HG03066 (cell line): ENCODE measurements around the gene RING1.
A peak's percentile ranks its signal among the peaks of the same experiment; 100 is the strongest.

ENCODE experiments used
- ATAC-seq: cut with Tn5 transposase; IDR thresholded peaks from one replicate; pipeline ENCODE4 v1.9.1; 2021; ENCODE audit warnings: low read depth; ENCODE audit not compliant: unreplicated experiment

The RING1 gene

DNA sequence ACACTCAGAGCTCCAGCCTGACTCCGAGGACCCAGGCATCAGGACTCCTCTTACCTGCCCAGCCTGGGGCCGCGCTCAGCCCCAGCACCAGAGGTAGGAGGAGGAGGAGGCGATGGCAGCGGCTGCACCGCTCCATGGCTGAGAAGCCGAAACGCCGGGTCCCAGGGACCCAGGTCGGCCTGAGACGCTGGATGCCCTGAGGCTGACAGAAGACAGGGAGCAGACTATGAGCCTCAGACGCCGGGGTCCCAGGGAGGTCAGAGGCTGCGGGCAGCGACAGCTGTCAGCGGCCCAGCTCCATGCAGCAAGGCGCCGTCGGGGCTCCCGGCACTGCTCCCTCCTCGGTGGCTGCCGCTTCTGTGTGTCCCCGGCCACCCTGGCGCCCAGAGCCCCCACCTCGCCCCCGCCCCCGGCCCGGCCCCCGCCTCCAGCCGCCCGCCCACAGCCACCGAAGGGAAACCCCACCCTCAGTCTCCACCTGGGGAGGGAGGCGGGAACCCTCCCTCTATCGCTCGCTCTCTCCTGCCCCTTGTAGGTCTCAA is 16.1 kb upstream of the RING1 start, which contains the start of gene COL11A2:
COL11A2 (minus strand) TSS at position 363 of the 542 bp plus-strand sequence; CDS start at position 136, 227 bp downstream.
- no peak for ATAC-seq

DNA sequence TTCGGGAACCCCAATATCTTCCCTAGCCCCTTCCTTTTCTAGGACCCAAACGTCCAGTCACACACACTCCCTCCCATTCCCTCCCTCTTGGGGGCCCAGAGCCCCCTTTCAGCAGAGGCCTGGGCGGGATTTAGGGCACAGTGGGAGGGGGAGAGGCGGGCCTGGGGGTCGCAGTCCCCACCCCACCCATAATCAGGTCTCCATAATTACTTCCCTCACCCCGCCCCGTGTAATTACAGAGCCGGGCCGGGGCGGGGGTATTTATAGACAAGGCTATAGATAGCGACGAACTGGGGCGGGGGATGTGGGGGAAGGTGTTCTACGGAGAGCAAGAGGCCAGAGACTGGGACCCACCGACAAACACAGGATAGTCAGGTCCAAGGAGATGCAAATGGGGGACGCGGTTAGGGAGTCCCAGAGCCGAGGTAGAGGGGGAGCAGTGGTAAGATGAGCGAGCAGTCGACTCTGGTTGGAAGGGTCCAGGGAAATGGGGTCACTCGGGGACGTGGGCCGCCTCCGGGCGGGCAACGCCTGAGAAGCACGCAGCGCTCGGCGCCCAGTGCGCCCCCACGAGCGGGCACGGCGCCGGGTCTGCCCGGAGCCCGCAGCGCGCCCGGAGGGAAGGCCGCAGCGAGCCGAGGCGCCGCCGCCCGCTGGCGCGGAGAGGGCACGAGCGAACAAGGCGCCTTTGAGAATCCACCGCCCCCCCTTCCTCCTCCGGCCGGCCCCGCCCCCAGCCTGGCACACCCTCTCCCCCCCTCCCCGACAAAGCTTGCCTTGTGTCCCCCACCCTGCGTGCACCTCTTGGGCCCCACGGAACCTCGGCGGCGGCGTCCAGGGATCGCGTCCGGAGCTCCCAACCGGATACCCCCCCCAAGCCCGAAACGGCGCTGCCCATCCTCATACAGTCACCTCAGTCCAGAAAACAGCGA is 15.4 kb upstream of the RING1 start:
- no peak for ATAC-seq

- ATAC-seq: no peak
Observed at GRCh38 chr6:33193619-33194018, 14.7 kb upstream of the RING1 start.

GRCh38 chr6:33194431-33194979 is 13.8 kb upstream of the RING1 start:
- no peak for ATAC-seq

- ATAC-seq: no peak
Observed at GRCh38 chr6:33195304-33196165, 12.8 kb upstream of the RING1 start.

DNA sequence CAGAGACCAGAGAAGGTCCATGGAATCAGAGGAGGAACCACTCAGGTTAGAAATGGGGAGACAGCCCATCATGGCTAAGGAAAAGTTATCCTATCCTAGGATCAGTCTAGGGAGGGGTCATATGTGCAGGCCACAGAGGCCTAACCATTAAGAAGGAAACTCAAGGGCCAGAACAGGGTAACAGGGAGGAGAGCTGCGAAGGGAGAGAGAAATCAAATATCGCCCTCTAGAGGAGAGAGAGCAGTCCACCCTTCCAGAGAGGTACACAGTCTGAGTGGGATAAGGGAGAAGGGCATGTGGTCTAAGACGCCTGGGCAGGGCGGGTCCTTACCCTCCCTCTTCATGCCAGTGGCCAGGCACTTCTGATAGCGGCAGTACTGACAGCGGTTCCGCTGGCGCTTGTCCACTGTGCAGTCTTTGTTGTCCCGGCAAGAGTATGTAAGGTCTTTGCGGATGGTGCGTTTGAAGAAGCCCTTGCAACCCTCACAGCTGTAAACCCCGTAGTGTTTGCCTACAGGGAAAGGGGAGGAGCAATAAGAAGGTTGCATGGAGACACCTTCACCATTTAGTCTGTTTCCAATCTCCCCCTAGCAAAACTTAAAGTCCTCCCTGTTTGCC is 10.8 kb upstream of the RING1 start:
- ATAC-seq: no peak

GRCh38 chr6:33198159-33198852 is 10.0 kb upstream of the RING1 start:
- no peak for ATAC-seq

DNA sequence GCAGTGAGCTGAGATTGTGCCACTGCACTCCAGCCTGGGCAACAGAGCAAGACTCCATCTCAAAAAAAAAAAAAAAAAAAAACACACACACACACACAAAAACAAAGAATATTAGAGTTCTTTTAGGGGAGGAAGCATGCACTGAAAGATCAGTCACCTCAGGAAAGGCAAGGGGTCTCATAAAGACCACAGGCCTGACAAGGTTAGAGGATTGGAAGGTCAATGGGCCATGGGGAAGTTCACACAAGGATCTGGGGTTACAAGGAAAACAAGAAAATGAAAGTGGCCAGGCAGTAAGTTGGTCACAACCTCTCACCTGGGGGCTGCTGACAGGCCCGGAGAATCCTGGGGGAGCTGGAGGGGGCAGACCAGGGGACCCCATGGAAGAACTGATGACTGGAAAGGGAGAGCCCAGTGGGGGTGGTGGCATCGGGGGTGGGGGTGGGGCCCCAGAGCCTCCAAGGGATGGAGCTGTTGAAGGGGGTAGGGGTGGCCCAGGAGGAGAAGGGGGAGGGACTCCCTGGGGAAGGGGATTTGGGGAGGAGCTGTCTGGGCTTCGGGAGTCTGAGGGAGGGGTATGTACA is 9.4 kb upstream of the RING1 start:
- no peak for ATAC-seq

- ATAC-seq: peak; percentile 24
Observed at GRCh38 chr6:33199687-33200218, 8.5 kb upstream of the RING1 start.

GRCh38 chr6:33200219-33201146 is 7.8 kb upstream of the RING1 start, which contains the start of the genes RXRB and SLC39A7:
TSS of gene RXRB (minus strand) at chr6:33200665. CDS start at chr6:33200476, 189 bp downstream.
TSS of gene SLC39A7 (plus strand) at chr6:33200867. CDS start at chr6:33201246, 379 bp downstream.
- ATAC-seq: peak; percentile 52

DNA sequence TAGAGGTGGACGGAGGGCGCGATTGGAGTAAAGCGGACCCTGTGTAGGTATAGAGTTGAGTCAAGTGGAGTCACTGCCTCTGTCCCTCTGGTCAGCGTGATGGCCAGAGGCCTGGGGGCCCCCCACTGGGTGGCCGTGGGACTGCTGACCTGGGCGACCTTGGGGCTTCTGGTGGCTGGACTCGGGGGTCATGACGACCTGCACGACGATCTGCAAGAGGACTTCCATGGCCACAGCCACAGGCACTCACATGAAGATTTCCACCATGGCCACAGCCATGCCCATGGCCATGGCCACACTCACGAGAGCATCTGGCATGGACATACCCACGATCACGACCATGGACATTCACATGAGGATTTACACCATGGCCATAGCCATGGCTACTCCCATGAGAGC is 7.2 kb upstream of the RING1 start:
- no peak for ATAC-seq

DNA sequence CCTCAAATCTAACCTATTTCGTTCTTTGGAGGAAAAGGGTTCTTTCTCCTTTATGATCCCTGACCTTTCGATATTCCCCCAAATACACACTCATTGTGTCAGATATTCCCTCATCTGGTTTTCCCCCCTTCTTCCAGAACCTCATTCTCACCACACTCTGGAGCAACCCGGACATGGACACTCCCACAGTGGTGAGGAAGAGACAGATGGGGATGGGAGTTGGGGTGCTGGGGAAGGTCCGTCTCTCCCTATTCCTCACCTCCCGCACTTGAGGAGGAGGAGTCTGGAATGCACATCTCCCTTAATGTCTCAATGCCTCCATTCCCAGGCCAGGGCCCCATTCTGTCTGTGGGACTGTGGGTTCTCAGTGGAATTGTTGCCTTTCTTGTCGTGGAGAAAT is 6.4 kb upstream of the RING1 start:
- ATAC-seq: no peak

DNA sequence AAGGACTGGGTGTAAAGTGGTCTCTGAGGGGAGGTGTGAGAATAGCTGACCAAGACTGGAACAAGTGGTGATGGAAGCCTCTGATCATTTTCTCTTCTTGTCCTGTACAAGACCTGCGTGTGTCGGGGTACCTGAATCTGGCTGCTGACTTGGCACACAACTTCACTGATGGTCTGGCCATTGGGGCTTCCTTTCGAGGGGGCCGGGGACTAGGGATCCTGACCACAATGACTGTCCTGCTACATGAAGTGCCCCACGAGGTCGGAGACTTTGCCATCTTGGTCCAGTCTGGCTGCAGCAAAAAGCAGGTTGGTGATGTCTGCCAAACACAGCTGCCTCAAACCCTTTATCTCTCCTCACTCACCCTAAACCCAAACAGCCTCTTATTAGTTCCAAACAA is 5.5 kb upstream of the RING1 start:
- ATAC-seq: no peak

DNA sequence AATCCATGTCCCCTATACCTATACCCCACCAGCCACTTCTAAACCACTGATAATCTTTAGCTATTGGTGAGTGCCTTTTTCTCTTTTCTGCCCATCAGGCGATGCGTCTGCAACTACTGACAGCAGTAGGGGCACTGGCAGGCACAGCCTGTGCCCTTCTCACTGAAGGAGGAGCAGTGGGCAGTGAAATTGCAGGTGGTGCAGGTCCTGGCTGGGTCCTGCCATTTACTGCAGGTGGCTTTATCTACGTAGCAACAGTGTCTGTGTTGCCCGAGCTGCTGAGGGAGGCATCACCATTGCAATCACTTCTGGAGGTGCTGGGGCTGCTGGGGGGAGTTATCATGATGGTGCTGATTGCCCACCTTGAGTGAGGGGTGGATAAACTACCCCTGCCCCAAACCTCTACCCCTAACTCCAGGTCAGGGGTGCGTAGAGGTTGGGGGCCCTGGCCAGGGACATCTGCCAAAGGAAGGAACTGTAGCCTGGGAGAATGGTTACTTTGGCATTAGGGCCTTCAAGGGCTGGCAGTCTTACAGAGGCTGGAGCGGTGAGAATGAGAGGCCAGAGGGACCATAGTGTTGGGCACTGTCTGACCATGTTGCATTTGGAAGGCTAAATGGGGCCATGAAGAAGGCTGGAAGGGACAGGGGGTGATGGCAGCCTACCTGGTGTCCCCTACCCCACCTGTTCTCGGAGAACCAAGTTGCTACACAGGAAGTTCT is 4.7 kb upstream of the RING1 start:
- ATAC-seq: no peak

DNA sequence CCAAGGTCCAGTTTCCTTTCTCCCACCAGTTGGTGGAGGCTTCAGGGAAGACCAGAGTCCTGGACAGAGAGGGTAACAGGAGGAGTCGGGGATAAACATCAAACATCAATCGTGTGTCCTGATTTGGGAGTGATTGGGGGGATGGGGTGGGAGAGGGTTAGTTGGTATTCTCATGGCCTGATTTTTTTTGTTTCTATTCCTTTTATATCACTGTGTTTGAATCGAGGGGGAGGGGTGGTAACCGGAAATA is 4.2 kb upstream of the RING1 start:
- ATAC-seq: no peak

- ATAC-seq: peak; percentile 56
Observed at GRCh38 chr6:33204415-33205190, 3.7 kb upstream of the RING1 start, which contains the start of gene HSD17B8. TSS of gene HSD17B8 (plus strand) at chr6:33204655. CDS start at chr6:33204669, 14 bp downstream.
